A549 treated with AZD2906 at 1 μM for 4 hours (cell line): ENCODE measurements around the gene MGAT4D. TPM values are rescaled to one million over a fixed set of nuclear protein-coding genes. Genes with fewer than 3 reads are reported as not detected.

Experiments
- total RNA-seq: library from RNA; stranded (reverse); fragments of 200-300 nt; extraction: Qiagen RNA extraction; gene quantifications from 5 replicates; pipeline ENCODE4 v1.2.3, GENCODE V29; 2022

The MGAT4D gene
- not detected in 5 replicates for total RNA-seq

DNA sequence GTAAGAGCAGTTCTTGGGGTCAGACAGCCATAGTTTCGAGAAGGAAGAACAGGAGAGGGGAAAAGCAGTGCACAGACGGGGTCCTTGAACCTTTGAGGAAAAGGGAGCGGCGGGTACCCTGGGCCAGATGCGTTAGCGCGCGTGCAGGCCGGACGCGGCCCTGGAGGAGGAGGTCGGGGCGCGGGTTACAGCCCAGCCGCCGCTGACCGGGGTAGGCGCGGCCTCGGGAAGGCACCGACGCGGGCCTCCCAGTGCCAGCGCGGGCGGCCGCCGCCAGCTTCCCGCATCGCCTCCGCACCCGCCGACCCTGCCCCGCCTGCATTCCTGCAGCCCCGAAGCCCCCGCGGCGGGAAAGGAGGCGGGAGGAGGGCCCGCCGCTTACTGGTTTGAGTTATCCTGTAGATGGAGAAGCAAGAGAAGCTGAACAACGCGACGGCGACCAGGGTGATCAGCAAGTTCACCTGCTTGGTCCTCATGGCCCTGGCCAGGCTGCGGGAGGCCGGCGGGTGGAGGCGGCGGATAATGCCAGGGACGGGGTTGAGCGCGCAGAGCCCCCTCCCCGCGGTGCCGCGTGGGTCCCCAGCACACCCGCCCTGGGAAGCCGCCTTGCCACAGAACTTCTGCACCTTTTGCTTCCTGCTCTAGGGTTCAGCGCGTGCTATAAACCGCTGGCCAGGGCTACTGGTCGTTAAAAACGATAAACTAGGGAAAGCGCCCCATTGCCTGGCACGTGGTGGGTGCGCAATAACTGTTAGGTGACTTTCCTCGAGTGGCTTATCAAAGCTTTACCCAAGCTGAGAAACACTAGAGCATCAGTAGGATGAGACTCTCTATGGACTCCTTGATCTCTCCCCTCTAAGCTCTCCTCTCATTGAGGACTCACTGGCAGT is at the start of gene MGAT4D:
Gene MGAT4D, minus strand, starts transcription at position 547 of the 890 bp plus-strand sequence. Its CDS starts 71 bp downstream, at position 476.

DNA sequence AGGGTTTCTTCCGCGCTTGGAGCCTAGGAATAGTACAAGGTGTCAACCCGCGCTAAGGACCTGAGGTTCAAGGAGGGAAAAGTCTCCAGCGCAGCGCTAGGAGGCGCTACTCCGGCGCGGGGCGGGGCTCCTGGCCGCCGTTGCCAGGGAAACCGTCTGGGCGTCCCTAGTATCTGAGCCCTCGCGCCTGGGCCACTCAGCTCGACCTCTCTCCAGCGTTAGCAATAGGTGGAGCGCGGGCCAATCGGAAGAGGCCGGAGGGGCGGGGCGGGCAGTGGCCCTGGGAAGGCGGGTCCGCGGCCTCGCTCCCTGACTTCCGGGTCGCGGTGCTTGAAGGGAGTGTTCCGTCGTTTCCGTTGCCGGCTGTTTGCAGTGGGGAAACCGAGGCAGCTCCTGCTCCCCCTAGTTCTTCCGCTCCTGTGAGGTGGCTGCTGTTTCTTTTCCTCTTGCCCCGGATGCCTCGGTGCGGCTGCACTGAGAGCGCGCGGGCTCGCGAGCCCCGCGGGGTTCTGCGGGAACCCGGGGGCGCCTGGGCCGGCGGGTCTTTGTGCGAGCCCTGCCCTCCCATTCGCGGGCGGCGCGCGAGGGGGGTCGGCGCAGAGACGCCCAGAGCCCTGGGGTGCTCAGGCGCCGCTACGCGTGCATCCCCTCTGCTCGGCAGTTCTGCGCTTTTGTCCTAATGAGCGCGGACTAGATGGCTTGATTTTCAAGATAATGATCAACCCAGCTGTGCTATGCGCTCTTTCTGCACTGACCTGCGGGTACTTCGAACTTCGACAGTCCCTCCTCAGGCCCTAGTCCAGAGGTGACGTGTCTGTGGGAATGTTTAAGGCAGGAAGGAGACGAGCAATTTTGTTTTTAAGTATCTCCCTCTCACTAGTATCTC is 26.0 kb upstream of the MGAT4D start, which contains the start of gene ELMOD2:
Gene ELMOD2, plus strand, starts transcription at position 312 of the 886 bp plus-strand sequence. CDS start 1,261 bp downstream, outside the sequence.

DNA sequence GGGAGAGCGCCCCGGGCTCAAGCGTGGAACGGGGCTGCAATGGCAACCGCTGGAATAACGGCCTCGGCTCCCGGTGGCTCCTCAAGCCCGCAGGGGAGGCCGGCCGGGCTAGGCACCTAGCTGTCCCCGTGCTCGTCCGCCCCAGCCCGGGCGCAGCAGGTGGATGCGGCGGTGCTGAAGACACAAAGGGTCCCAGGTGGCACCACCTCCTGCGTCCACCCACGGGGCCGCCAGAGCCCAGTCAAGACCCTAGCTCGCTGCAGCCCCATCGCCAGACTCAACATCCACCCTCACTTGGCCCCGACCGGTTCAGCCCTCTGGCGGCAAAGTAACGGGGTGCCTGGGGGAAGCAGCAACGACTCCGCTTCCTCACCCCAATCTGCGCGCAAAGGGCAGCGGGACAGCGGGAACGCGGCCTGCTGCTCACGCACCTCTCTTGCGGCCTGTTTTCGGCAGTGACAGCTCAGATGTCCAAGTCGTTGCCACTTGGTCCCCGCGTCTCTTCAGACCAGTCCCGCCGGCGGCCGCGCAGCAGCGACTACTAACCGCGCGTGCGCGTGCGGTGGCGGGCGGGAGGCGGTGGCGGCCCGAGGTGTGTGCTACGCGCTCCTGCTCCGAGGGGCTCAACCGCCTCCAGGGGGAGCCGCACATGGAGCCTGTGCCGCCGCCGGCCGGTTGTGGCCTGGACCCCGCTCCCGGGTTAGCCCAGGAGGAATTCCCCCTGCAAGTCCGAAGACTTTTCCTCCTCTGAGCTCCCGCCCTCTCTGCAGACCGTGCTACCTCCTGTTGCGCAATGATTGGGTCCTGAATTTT is 70.8 kb downstream of the MGAT4D start, which contains the start of gene CLGN:
Gene CLGN, minus strand, starts transcription at position 543 of the 813 bp plus-strand sequence. CDS start 14,570 bp downstream, outside the sequence.

Other genes with a start within 250 kb of the MGAT4D start
- 25.4 to 34.7 TPM (median 31.2 TPM) in 5 replicates for gene SCOC, start 124.6 kb downstream of the MGAT4D start, total RNA-seq
- 4.5 to 6.3 TPM (median 5.0 TPM) in 5 replicates for gene CLGN, start 70.6 kb downstream of the MGAT4D start, total RNA-seq
- 7.1 to 11.5 TPM (median 9.3 TPM) in 5 replicates for gene ELMOD2, start 25.9 kb upstream of the MGAT4D start, total RNA-seq
- 0.03 to 0.14 TPM (median 0.05 TPM) in 4 of 5 replicates, not detected in the other for gene UCP1, start 70.7 kb upstream of the MGAT4D start, total RNA-seq